ENCODE measurements around the gene IRAK3. TPM values are rescaled to one million over a fixed set of nuclear protein-coding genes. Genes with fewer than 3 reads are reported as not detected.
"Not testable (repeated sequence)": the region's sequence is repeated elsewhere in the genome, so short reads cannot be mapped to it uniquely, and the experiment has no call there.

IRAK3 gene
- total RNA-seq, 1 donor from 2014 or later = 2.2 TPM

DNA sequence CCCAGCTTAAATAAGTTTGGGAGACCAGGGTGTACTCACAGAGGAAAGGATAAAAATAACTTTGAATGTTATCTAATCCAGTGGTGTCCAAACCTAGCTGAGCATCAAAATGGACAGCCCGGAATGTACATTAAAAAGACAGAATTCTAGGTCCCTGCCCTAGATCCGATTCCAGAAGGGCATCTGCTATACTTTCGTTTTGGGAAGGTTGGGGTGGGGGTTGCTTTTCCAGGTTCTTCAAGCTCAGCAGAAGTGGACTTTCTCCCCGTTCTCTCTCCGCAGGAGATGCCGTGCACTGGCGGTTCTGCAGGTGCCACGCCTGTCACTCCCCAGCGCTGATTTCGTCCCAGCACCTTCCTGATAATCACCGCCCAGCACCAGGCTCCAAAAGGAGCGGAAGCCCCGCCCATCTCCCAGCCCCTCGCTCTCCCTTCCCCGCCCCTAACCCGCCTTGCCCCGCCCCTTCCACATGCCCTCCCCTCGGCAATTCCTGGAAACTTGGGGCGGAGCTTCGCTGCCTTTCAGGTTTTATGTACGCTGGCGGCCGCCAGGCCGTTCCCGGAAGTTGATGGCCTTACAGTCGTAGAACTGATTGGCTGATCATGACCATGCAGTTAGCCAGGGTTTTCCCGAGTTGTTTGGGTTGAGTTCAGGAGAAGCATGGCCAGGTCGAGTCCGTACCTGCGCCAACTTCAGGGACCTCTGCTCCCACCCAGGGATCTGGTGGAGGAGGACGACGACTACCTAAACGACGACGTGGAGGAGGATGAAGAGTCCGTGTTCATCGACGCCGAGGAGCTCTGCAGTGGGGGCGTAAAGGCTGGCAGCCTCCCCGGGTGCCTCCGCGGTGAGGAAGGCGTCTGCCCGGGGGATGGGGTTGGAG, 113.2 kb downstream of the IRAK3 start, which contains the start of gene HELB:
Gene HELB (plus strand): TSS at position 550 of the 883 bp plus-strand sequence. CDS start 111 bp downstream, at position 661.
- TF ChIP-seq, protein P1, sequence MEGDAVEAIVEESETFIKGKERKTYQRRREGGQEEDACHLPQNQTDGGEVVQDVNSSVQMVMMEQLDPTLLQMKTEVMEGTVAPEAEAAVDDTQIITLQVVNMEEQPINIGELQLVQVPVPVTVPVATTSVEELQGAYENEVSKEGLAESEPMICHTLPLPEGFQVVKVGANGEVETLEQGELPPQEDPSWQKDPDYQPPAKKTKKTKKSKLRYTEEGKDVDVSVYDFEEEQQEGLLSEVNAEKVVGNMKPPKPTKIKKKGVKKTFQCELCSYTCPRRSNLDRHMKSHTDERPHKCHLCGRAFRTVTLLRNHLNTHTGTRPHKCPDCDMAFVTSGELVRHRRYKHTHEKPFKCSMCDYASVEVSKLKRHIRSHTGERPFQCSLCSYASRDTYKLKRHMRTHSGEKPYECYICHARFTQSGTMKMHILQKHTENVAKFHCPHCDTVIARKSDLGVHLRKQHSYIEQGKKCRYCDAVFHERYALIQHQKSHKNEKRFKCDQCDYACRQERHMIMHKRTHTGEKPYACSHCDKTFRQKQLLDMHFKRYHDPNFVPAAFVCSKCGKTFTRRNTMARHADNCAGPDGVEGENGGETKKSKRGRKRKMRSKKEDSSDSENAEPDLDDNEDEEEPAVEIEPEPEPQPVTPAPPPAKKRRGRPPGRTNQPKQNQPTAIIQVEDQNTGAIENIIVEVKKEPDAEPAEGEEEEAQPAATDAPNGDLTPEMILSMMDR (IDR thresholded peaks at IDR 0.05; ENCODE audit: unreplicated experiment) = no peak
- Mint-ChIP-seq H3K4me1 (peaks cover 27% of the 10 kb centered on the region), H3K27me3 (ENCODE audit: low read depth) (peaks cover 30% of the 10 kb centered on the region), H3K9me3 (no peaks in the 10 kb centered on the region), H3K27ac (peak within 1 kb of the TSS; percentile 98), H3K36me3 (peaks cover 6% of the 10 kb centered on the region), H3K4me3 (peak within 1 kb of the TSS; percentile 97)
- DNase-seq (ENCODE audit: low spot score in 2 of 2, unreplicated experiment in 2 of 2) = peak; percentile 94 to 97

- Mint-ChIP-seq H3K27me3 (ENCODE audit: low read depth) (peaks cover 26% of the 10 kb centered on the region), H3K36me3 (peaks cover 6% of the 10 kb centered on the region), H3K4me3 (peak overlapping the region; percentile 97), H3K27ac (peak overlapping the region; percentile 98), H3K9me3 (no peaks in the 10 kb centered on the region), H3K4me1 (peaks cover 27% of the 10 kb centered on the region)
- TF ChIP-seq, protein P1 (IDR thresholded peaks at IDR 0.05; ENCODE audit: unreplicated experiment) = no peak
- DNase-seq (ENCODE audit: low spot score in 2 of 2, unreplicated experiment in 2 of 2) = no peak
These were observed 113.8 kb downstream of the IRAK3 start for GRCh38 chr12:66302827-66303169.

GRCh38 chr12:66303316-66303804, 114.3 kb downstream of the IRAK3 start:
- H3K27me3 Mint-ChIP-seq (ENCODE audit: low read depth) = peaks cover 24% of the 10 kb centered on the region
- not testable (repeated sequence) for H3K9me3 Mint-ChIP-seq; DNase-seq (ENCODE audit: low spot score in 2 of 2, unreplicated experiment in 2 of 2); H3K36me3 Mint-ChIP-seq
- H3K4me3 Mint-ChIP-seq = peak overlapping the region; percentile 97
- H3K4me1 Mint-ChIP-seq = peaks cover 27% of the 10 kb centered on the region
- H3K27ac Mint-ChIP-seq = peak overlapping the region; percentile 66

Other genes with a start within 250 kb of the IRAK3 start
- 21.0 to 22.8 TPM (median 22.8 TPM) in 3 replicates for gene LLPH, start 58.5 kb upstream of the IRAK3 start, total RNA-seq
- gene TMBIM4, start 19.2 kb upstream of the IRAK3 start, total RNA-seq = 31.0 to 31.9 TPM (median 31.4 TPM) in 3 replicates
- gene HELB, start 113.3 kb downstream of the IRAK3 start, total RNA-seq = 10.8 to 12.3 TPM (median 11.3 TPM) in 3 replicates